ENCODE measurements around the gene PDE8B. TPM values are rescaled to one million over a fixed set of nuclear protein-coding genes. Genes with fewer than 3 reads are reported as not detected.

Gene PDE8B
- total RNA-seq, 1 donor from 2014 or later: 1.1 TPM

- peaks cover 7% of the 10 kb centered on the region for H3K9me3 Mint-ChIP-seq (ENCODE audit: low read depth)
- no peak overlapping the region for H3K27ac Mint-ChIP-seq (ENCODE audit: unreplicated experiment)
- DNase-seq (ENCODE audit: low spot score): no peak
- H3K4me1 Mint-ChIP-seq (ENCODE audit: low read depth): peaks cover 3% of the 10 kb centered on the region
- H3K4me3 Mint-ChIP-seq (ENCODE audit: unreplicated experiment): no peak overlapping the region
- no peaks in the 10 kb centered on the region for H3K36me3 Mint-ChIP-seq (ENCODE audit: low read depth)
- H3K27me3 Mint-ChIP-seq (ENCODE audit: low read depth): peaks cover 4% of the 10 kb centered on the region
- TF ChIP-seq CTCF (IDR thresholded peaks at IDR 0.05): no peak
Measured at GRCh38 chr5:77311214-77311571, 100.7 kb downstream of the PDE8B start.

GRCh38 chr5:77312413-77312812, 101.9 kb downstream of the PDE8B start:
- TF ChIP-seq CTCF (IDR thresholded peaks at IDR 0.05): no peak
- DNase-seq (ENCODE audit: low spot score): no peak
- Mint-ChIP-seq H3K4me3 (ENCODE audit: unreplicated experiment) (no peak overlapping the region), H3K27ac (ENCODE audit: unreplicated experiment) (no peak overlapping the region), H3K36me3 (ENCODE audit: low read depth) (no peaks in the 10 kb centered on the region), H3K27me3 (ENCODE audit: low read depth) (no peaks in the 10 kb centered on the region), H3K4me1 (ENCODE audit: low read depth) (peaks cover 10% of the 10 kb centered on the region), H3K9me3 (ENCODE audit: low read depth) (peaks cover 7% of the 10 kb centered on the region)

- Mint-ChIP-seq H3K27me3 (ENCODE audit: low read depth) (no peaks in the 10 kb centered on the region), H3K9me3 (ENCODE audit: low read depth) (peaks cover 7% of the 10 kb centered on the region), H3K36me3 (ENCODE audit: low read depth) (no peaks in the 10 kb centered on the region), H3K27ac (ENCODE audit: unreplicated experiment) (no peak overlapping the region), H3K4me1 (ENCODE audit: low read depth) (peaks cover 13% of the 10 kb centered on the region), H3K4me3 (ENCODE audit: unreplicated experiment) (no peak overlapping the region)
- DNase-seq (ENCODE audit: low spot score): no peak
- TF ChIP-seq CTCF (IDR thresholded peaks at IDR 0.05): no peak
Measured at GRCh38 chr5:77316871-77317661, 106.6 kb downstream of the PDE8B start.

GRCh38 chr5:77318060-77318459, 107.6 kb downstream of the PDE8B start:
- Mint-ChIP-seq H3K9me3 (ENCODE audit: low read depth) (peaks cover 7% of the 10 kb centered on the region), H3K4me3 (ENCODE audit: unreplicated experiment) (no peak overlapping the region), H3K27ac (ENCODE audit: unreplicated experiment) (no peak overlapping the region), H3K27me3 (ENCODE audit: low read depth) (no peaks in the 10 kb centered on the region), H3K4me1 (ENCODE audit: low read depth) (peaks cover 20% of the 10 kb centered on the region), H3K36me3 (ENCODE audit: low read depth) (no peaks in the 10 kb centered on the region)
- no peak for DNase-seq (ENCODE audit: low spot score)
- no peak for TF ChIP-seq CTCF (IDR thresholded peaks at IDR 0.05)

GRCh38 chr5:77319117-77319804, 108.8 kb downstream of the PDE8B start:
- H3K36me3 Mint-ChIP-seq (ENCODE audit: low read depth): no peaks in the 10 kb centered on the region
- H3K27me3 Mint-ChIP-seq (ENCODE audit: low read depth): no peaks in the 10 kb centered on the region
- DNase-seq (ENCODE audit: low spot score): no peak
- TF ChIP-seq CTCF (IDR thresholded peaks at IDR 0.05): no peak
- H3K4me3 Mint-ChIP-seq (ENCODE audit: unreplicated experiment): no peak overlapping the region
- no peak overlapping the region for H3K27ac Mint-ChIP-seq (ENCODE audit: unreplicated experiment)
- H3K4me1 Mint-ChIP-seq (ENCODE audit: low read depth): peaks cover 20% of the 10 kb centered on the region
- H3K9me3 Mint-ChIP-seq (ENCODE audit: low read depth): peaks cover under 1% of the 10 kb centered on the region
